DMS114 treated with DMSO at 0.1 percent for 48 hours (cell line): ENCODE results near the gene C12orf57.

Experiments used
- DNase-seq: peaks from one replicate; lab custom pipeline; 2025; ENCODE audit not compliant: unreplicated experiment; lab: John Stamatoyannopoulos, UW

Gene C12orf57

DNA sequence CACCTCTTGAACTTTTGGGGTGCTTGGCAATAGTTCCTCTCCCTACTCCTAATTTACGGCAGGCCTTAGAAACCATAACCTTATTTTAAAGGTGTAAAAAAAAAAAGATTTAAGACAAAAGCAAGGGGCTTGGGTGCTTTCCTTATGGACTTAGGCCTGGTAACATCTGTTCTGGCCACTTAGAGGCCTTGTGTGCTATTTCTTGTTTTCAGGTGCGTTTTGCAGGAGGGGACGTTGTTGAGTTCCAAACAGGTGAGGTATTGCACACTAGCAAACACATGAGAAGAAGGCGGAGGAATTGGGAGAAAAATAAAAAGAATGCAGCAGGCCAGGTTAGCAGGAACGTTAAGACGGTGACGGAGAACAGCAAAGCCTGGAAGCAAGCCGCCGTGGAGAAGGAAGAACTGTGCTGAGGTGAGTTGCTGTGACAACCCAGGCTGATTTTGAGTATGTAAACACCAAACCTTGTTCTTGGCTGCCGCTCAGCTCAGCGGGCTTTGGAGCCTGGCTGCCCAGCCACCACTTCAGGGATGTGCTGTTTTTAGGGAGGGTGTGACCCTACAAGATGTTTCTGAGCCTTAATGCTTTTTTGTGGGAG lies 44.2 kb downstream of the C12orf57 start:
- no peak for DNase-seq
